H1 (cell line): ENCODE data around the gene GATA5. TPM values are rescaled to one million over a fixed set of nuclear protein-coding genes. Genes with fewer than 3 reads are reported as not detected.

Source experiments
- CTCF ChIA-PET: fragments of 300-600 bp; sonication (Branson Sonifier 250); formaldehyde crosslinking; loops from one replicate; lab custom pipeline; 2021; ENCODE audit not compliant: partially characterized antibody; lab: Charles Lee
- POLR2A ChIA-PET: fragments of 300-600 bp; sonication (Branson Sonifier 250); formaldehyde crosslinking; loops from one replicate; lab custom pipeline; 2021; ENCODE audit warnings: inconsistent platforms; ENCODE audit not compliant: partially characterized antibody; lab: Charles Lee
- DNase-seq, 2 experiments: peaks; one replicate each; pipeline versions ENCODE4 v3.0.0 to v3.0.0-alpha.2; 2010 to 2022; ENCODE audit warnings: low spot score in 2 of 2, low read depth in 1 of 2, mixed read lengths in 1 of 2
- FAIRE-seq: peaks from 2 replicates; lab custom pipeline; 2011; peaks lifted over from hg19 to GRCh38; lab: Jason Lieb, UNC
- H2AFZ ChIP-seq: 2 replicates; pipeline ENCODE4 v1.8.1; 2012; ENCODE audit warnings: low read length, inconsistent platforms
- H2AK5ac ChIP-seq: 2 replicates; pipeline ENCODE4 v1.6.1; 2013; ENCODE audit warnings: low read depth, low read length
- H2BK120ac ChIP-seq: replicated peaks from 2 replicates; pipeline ENCODE3; 2013; ENCODE audit warnings: low read depth, low read length, inconsistent platforms
- H2BK12ac ChIP-seq: 2 replicates; pipeline ENCODE4 v1.6.1; 2013; ENCODE audit warnings: low read depth, low read length
- H2BK15ac ChIP-seq: 2 replicates; pipeline ENCODE4 v1.6.1; 2013; ENCODE audit warnings: low read length
- H2BK20ac ChIP-seq: 2 replicates; pipeline ENCODE4 v1.6.1; 2013; ENCODE audit warnings: low read length
- H2BK5ac ChIP-seq: 2 replicates; pipeline ENCODE4 v1.6.1; 2013; ENCODE audit warnings: low read depth, low read length
- H3K14ac ChIP-seq: 2 replicates; pipeline ENCODE4 v1.6.1; 2013; ENCODE audit warnings: inconsistent platforms; ENCODE audit not compliant: insufficient read length
- H3K18ac ChIP-seq: 2 replicates; pipeline ENCODE4 v1.6.1; 2013; ENCODE audit warnings: low read length; ENCODE audit errors: extremely low read depth
- H3K23ac ChIP-seq: 2 replicates; pipeline ENCODE4 v1.6.1; 2013; ENCODE audit warnings: inconsistent platforms; ENCODE audit not compliant: insufficient read length
- H3K23me2 ChIP-seq: 2 replicates; pipeline ENCODE4 v1.6.1; 2013; ENCODE audit warnings: low read depth, low read length
- H3K27ac ChIP-seq: 2 replicates; pipeline ENCODE4 v1.6.1; 2011; ENCODE audit warnings: low read depth, low read length, inconsistent platforms
- H3K27me3 ChIP-seq, 4 experiments: replicated peaks in 1 of 4; 1 replicate in 1 of 4; 2 replicates in 3 of 4; pipeline versions ENCODE4 v1.6.1 to v1.8.1; 2011 to 2013; ENCODE audit warnings: low read length in 3 of 4, mild to moderate bottlenecking in 3 of 4, inconsistent platforms in 2 of 4, mixed read lengths in 2 of 4, moderate library complexity in 1 of 4; ENCODE audit not compliant: control insufficient read depth in 3 of 4, insufficient read depth in 3 of 4; ENCODE audit errors: extremely low read depth in 1 of 4
- H3K36me3 ChIP-seq, 4 experiments: 2 replicates each; pipeline versions ENCODE4 v1.6.1 to v1.8.1; 2011 to 2013; ENCODE audit warnings: mild to moderate bottlenecking in 4 of 4, low read length in 3 of 4, moderate library complexity in 2 of 4, control low read depth in 1 of 4, inconsistent platforms in 1 of 4; ENCODE audit not compliant: insufficient read depth in 4 of 4, control insufficient read depth in 2 of 4
- H3K4ac ChIP-seq: replicated peaks from 2 replicates; pipeline ENCODE3; 2013; ENCODE audit warnings: low read length, low read depth, mixed read lengths, inconsistent platforms; ENCODE audit not compliant: insufficient read length
- H3K4me1 ChIP-seq, 4 experiments: replicated peaks in 1 of 4; 1 replicate in 1 of 4; 2 replicates in 3 of 4; pipeline versions ENCODE4 v1.6.1 to v1.8.1; 2011 to 2013; ENCODE audit warnings: low read length in 3 of 4, inconsistent platforms in 2 of 4, mixed read lengths in 1 of 4; ENCODE audit not compliant: insufficient read depth in 4 of 4, control insufficient read depth in 3 of 4
- H3K4me2 ChIP-seq, 2 experiments: 2 replicates each; pipeline versions ENCODE4 v1.6.1 to v1.8.1; 2011 to 2013; ENCODE audit warnings: low read depth in 2 of 2, low read length in 2 of 2, control low read depth in 1 of 2, inconsistent platforms in 1 of 2, mild to moderate bottlenecking in 1 of 2; ENCODE audit not compliant: insufficient read depth in 1 of 2
- H3K4me3 ChIP-seq, 4 experiments: fragments of 200-600, 300-600 bp in 1 of 4; sonication (generic), shearing (Covaris generic), sonication (Bioruptor Twin) in 1 of 4; 2 replicates each; pipeline versions ENCODE4 v1.5.1 to v1.8.1; 2011 to 2016; ENCODE audit warnings: low read length in 4 of 4, low read depth in 3 of 4, control low read depth in 2 of 4, inconsistent platforms in 2 of 4, mild to moderate bottlenecking in 2 of 4, mixed read lengths in 1 of 4, moderate library complexity in 1 of 4; ENCODE audit not compliant: insufficient read depth in 2 of 4; ENCODE audit errors: extremely low read depth in 1 of 4
- H3K56ac ChIP-seq: replicated peaks from 2 replicates; pipeline ENCODE3; 2013; ENCODE audit warnings: low read depth, mild to moderate bottlenecking, mixed read lengths, low read length, inconsistent platforms; ENCODE audit not compliant: insufficient read length
- H3K79me1 ChIP-seq: 2 replicates; pipeline ENCODE4 v1.6.1; 2013; ENCODE audit warnings: low read depth, low read length, control low read depth
- H3K79me2 ChIP-seq, 2 experiments: 2 replicates each; pipeline versions ENCODE4 v1.6.1 to v1.8.1; 2012 to 2013; ENCODE audit warnings: low read length in 2 of 2, mild to moderate bottlenecking in 2 of 2, inconsistent platforms in 1 of 2; ENCODE audit not compliant: insufficient read depth in 2 of 2, control insufficient read depth in 1 of 2
- H3K9ac ChIP-seq, 4 experiments: replicated peaks in 1 of 4; 1 replicate in 1 of 4; 2 replicates in 3 of 4; pipeline versions ENCODE4 v1.6.1 to v1.8.1; 2011 to 2013; ENCODE audit warnings: low read depth in 3 of 4, low read length in 3 of 4, control low read depth in 2 of 4, mild to moderate bottlenecking in 2 of 4, moderate library complexity in 2 of 4, inconsistent platforms in 1 of 4; ENCODE audit errors: extremely low read depth in 1 of 4
- H3K9me3 ChIP-seq, 2 experiments: 2 replicates each; pipeline versions ENCODE4 v1.6.1 to v1.8.1; 2012 to 2013; ENCODE audit warnings: mild to moderate bottlenecking in 2 of 2, moderate library complexity in 2 of 2, control low read depth in 1 of 2, inconsistent platforms in 1 of 2, low read depth in 1 of 2, low read length in 1 of 2, mixed read lengths in 1 of 2; ENCODE audit not compliant: insufficient read depth in 2 of 2
- H4K20me1 ChIP-seq, 2 experiments: replicated peaks in 1 of 2; 2 replicates each; pipeline versions ENCODE3 to v1.8.1; 2011 to 2013; ENCODE audit warnings: inconsistent platforms in 2 of 2, low read length in 2 of 2, mild to moderate bottlenecking in 1 of 2; ENCODE audit not compliant: insufficient read depth in 2 of 2, control insufficient read depth in 1 of 2
- H4K5ac ChIP-seq: 2 replicates; pipeline ENCODE4 v1.6.1; 2013; ENCODE audit warnings: low read length, low read depth, mixed read lengths, inconsistent platforms; ENCODE audit not compliant: insufficient read length
- H4K8ac ChIP-seq: 2 replicates; pipeline ENCODE4 v1.8.0; 2013; ENCODE audit warnings: mild to moderate bottlenecking, moderate library complexity, low read length, inconsistent platforms; ENCODE audit not compliant: insufficient read depth; ENCODE audit errors: extremely low read depth
- H4K91ac ChIP-seq: replicated peaks from 2 replicates; pipeline ENCODE3; 2013; ENCODE audit warnings: low read length, mixed read lengths, inconsistent platforms; ENCODE audit not compliant: insufficient read length
- KDM4A ChIP-seq: IDR thresholded peaks from one replicate; pipeline ENCODE4 v1.7.1; 2012; ENCODE audit warnings: low read depth, mild to moderate bottlenecking, moderate library complexity, low read length, inconsistent platforms; ENCODE audit not compliant: severe bottlenecking
- USF2 ChIP-seq: IDR thresholded peaks from 2 replicates; pipeline ENCODE4 v1.6.1; 2011; ENCODE audit warnings: low read length, improper control_type of control experiment
- WGBS, 2 experiments: shearing (Covaris generic) in 1 of 2; methylation state at CpG; one replicate each; pipeline versions ENCODE4 v1.1.6 to v1.1.7; 2013 to 2015; ENCODE audit warnings: low lambda C conversion rate in 2 of 2, mixed read lengths in 2 of 2, inconsistent platforms in 1 of 2, low coverage in 1 of 2, missing lambda C conversion rate in 1 of 2; ENCODE audit not compliant: insufficient replicate concordance in 2 of 2, insufficient coverage in 1 of 2, insufficient read length in 1 of 2; ENCODE audit errors: extremely low coverage in 1 of 2, missing lambda C conversion rate in 1 of 2; 5-methylcytosine and 5-hydroxymethylcytosine counted together
- polyA plus RNA-seq, 7 experiments: library from polyadenylated mRNA; depleted of rRNA in 3 of 7; stranded (reverse) in 5 of 7; unstranded in 2 of 7; fragments of >200 nt in 5 of 7; fragments of 200-250 nt in 2 of 7; gene quantifications; 1 replicate in 5 of 7; 2 replicates in 1 of 7; 4 replicates in 1 of 7; pipeline versions ENCODE4 v1.2.1 to v1.2.3, GENCODE V29; 2011 to 2013; ENCODE audit warnings: missing spikeins in 2 of 7, mixed read lengths in 2 of 7
- total RNA-seq: library from RNA; stranded (reverse); fragmentation: NEBNext Ultra II Directional; extraction: Animal tissue kit (Norgen Biotek cat#: 25700); gene quantifications from 2 replicates; pipeline ENCODE4 v1.2.1, GENCODE V29; 2021

GATA5 gene
- total and polyA plus RNA-seq, 2 of the 8 experiments (the other 6 are each of a cell fraction or from before 2014, with no cell fraction given): 0.08 to 0.11 TPM

DNA sequence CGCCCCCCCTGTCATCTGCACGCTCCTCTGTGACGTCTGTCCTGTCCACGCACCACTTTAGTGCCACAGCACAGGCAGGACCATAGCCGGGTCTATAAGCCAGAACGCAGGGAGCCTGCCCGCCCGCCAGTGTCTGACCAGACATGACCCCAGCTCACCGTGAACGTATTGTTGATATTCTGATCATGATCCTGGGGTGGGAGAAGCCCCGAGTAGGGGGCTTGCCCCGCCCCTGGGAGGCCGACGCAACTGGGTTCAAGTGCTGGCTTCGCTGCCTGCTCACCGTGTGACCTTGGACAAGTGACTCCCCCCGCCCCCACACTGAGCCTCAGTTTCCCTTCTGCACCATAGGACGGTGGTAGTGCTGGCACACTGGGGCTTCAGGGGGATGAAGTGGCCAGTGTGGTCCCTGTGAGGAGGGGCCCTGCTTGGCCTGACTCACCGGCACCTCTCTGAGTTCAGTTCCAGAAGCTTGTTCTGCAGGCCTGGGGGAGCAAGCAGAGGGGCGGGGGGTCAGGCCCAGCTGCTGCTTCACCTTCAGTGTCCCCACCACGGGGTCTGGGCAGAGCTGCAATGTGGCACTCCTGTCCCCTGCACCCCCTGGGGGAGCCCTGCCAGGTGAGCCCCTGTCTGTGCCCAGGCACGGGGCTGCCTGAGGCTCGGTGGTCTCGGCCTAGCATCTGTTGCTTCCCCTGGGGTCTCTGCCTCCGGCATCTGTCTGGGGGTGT, 57.6 kb downstream of the GATA5 start:
- no peak overlapping the region for H3K14ac ChIP-seq
- H3K4me3 ChIP-seq: no peak overlapping the region
- no peak for FAIRE-seq
- H3K79me1 ChIP-seq: no peaks in the 10 kb centered on the region
- no peak overlapping the region for H2BK20ac ChIP-seq
- no peak overlapping the region for H2BK120ac ChIP-seq
- no peak overlapping the region for H4K5ac ChIP-seq
- H3K23me2 ChIP-seq: no peaks in the 10 kb centered on the region
- H4K20me1 ChIP-seq: peaks cover 0 to 8% of the 10 kb centered on the region in 2 experiments
- H3K27ac ChIP-seq: no peak overlapping the region
- H3K4me2 ChIP-seq: no peak overlapping the region
- no peak overlapping the region for H2BK15ac ChIP-seq
- no peak overlapping the region for H3K9ac ChIP-seq
- H3K56ac ChIP-seq: no peak overlapping the region
- no peaks in the 10 kb centered on the region for H3K27me3 ChIP-seq
- CTCF ChIA-PET: interaction anchor here (1.0 to 3.2 kb wide), 5 partner anchors 8 to 131 kb away, joined by 3 to 14 read pairs (median 9); no protein-coding TSS in a partner anchor
- H2AFZ ChIP-seq: no peak overlapping the region
- H3K36me3 ChIP-seq: no peaks in the 10 kb centered on the region; a peak in 1 of 8 replicates
- TF ChIP-seq KDM4A: no peak
- TF ChIP-seq USF2: no peak
- TF ChIP-seq, all 59 proteins: peak for 0
- Histone ChIP-seq H3K79me2 (no peaks in the 10 kb centered on the region), H2BK12ac (no peak overlapping the region), H3K9me3 (no peaks in the 10 kb centered on the region), H3K4ac (no peak overlapping the region), H2BK5ac (no peak overlapping the region), H2AK5ac (no peak overlapping the region), H4K91ac (no peak overlapping the region), H3K23ac (no peak overlapping the region), H3K18ac (no peak overlapping the region), H3K4me1 (peaks cover 0 to 4% (median 0%) of the 10 kb centered on the region in 4 experiments; a peak in 1 of 7 replicates), H4K8ac (no peak overlapping the region; the same call in none of the 2 replicates)
- WGBS, 2 experiments: 90% methylated on average over 24 of the region's 25 CpGs; no CpG with 5 or more reads in 1 of the 2 experiments
- no peak for DNase-seq
- POLR2A ChIA-PET: interaction anchor here (0.6 to 0.7 kb wide), 2 partner anchors 13 to 40 kb away, joined by 3 to 4 read pairs; no protein-coding TSS in a partner anchor
